Tibial nerve (tissue), 4 donors: Measurements from ENCODE around the gene MED8.

Experiments
- CTCF ChIP-seq, 5 experiments: fragments of 200-600 bp in 3 of 5; fragments of 450-650 bp in 2 of 5; sonication (generic) in 3 of 5; IDR thresholded peaks; one replicate each; pipeline ENCODE4 v1.5.1; 2016 to 2019; ENCODE audit warnings: antibody characterized with exemption in 5 of 5, mild to moderate bottlenecking in 3 of 5, moderate library complexity in 2 of 5
- EP300 ChIP-seq, 2 donors: sonication (generic); formaldehyde crosslinking; IDR thresholded peaks; one replicate each; pipeline ENCODE4 v1.6.1; 2017; ENCODE audit warnings: antibody characterized with exemption in 2 of 2, mild to moderate bottlenecking in 1 of 2
- POLR2A ChIP-seq, 2 donors: fragments of 450-650 bp; IDR thresholded peaks; one replicate each; pipeline ENCODE4 v1.6.1; 2017; ENCODE audit warnings: antibody characterized with exemption in 2 of 2, mild to moderate bottlenecking in 2 of 2, moderate library complexity in 2 of 2

GRCh38 chr1:43435146-43436145 is 45.8 kb upstream of the MED8 start:
- TF ChIP-seq CTCF (IDR thresholded peaks at IDR 0.05) (no peak), POLR2A (IDR thresholded peaks at IDR 0.05) (no peak), EP300 (IDR thresholded peaks at IDR 0.05) (peak in 1 of 2 donors; percentile 12)
